K562 (cell line): ENCODE measurements around the gene IRS2. TPM values are rescaled to one million over a fixed set of nuclear protein-coding genes. Genes with fewer than 3 reads are reported as not detected.

Experiments
- ARID1B ChIP-seq: fragments of 450-650 bp; IDR thresholded peaks from 2 replicates; pipeline ENCODE4 v1.6.1; 2016; ENCODE audit warnings: antibody characterized with exemption, mild to moderate bottlenecking, inconsistent platforms
- ARNT ChIP-seq, 2 experiments: fragments of 450-650 bp; IDR thresholded peaks; 2 replicates each; pipeline ENCODE4 v1.6.1; 2016; ENCODE audit warnings: mild to moderate bottlenecking in 1 of 2
- COPS2 ChIP-seq: fragments of 450-650 bp; conservative IDR thresholded peaks from 2 replicates; pipeline ENCODE4 v1.6.1; 2016; ENCODE audit warnings: mild to moderate bottlenecking, moderate library complexity
- CREB5 ChIP-seq: fragments of 250-450 bp; sonication (Bioruptor Pico); IDR thresholded peaks from 2 replicates; pipeline ENCODE4 v1.5.0; 2020; ENCODE audit warnings: mild to moderate bottlenecking
- GABPB2 ChIP-seq: fragments of 250-450 bp; sonication (Bioruptor Pico); conservative IDR thresholded peaks from 2 replicates; pipeline ENCODE4 v1.5.1; 2021; ENCODE audit warnings: mild to moderate bottlenecking
- HBP1 ChIP-seq: fragments of 450-650 bp; formaldehyde crosslinking; IDR thresholded peaks from 2 replicates; pipeline ENCODE4 v1.4.0; 2022; ENCODE audit warnings: missing genetic modification characterization
- NFIC ChIP-seq: fragments of 450-650 bp; IDR thresholded peaks from 2 replicates; pipeline ENCODE4 v1.6.1; 2017; ENCODE audit warnings: mild to moderate bottlenecking, inconsistent platforms
- NR2C2 ChIP-seq, 2 experiments: fragments of 200-800 bp in 1 of 2; sonication (Bioruptor generic) in 1 of 2; sonication (generic) in 1 of 2; formaldehyde crosslinking in 1 of 2; IDR thresholded peaks; 2 replicates each; pipeline versions ENCODE4 v1.6.1 to v1.8.0; 2016 to 2022; ENCODE audit warnings: mild to moderate bottlenecking in 1 of 2, missing compliant biosample characterization in 1 of 2, missing genetic modification characterization in 1 of 2, missing genetic modification reagents in 1 of 2
- NRF1 ChIP-seq, 2 experiments: fragments of 450-650 bp; IDR thresholded peaks in 1 of 2; conservative IDR thresholded peaks in 1 of 2; 2 replicates each; pipeline ENCODE4 v1.6.1; 2014; ENCODE audit warnings: mild to moderate bottlenecking in 2 of 2
- NUFIP1 ChIP-seq: fragments of 450-650 bp; IDR thresholded peaks from 2 replicates; pipeline ENCODE4 v1.6.1; 2018; ENCODE audit not compliant: partially characterized antibody
- POLR2AphosphoS5 ChIP-seq: IDR thresholded peaks from 2 replicates; pipeline ENCODE4 v1.6.1; 2011; ENCODE audit warnings: mild to moderate bottlenecking, low read depth, low read length, moderate library complexity; ENCODE audit not compliant: control insufficient read depth, insufficient read depth
- RAD21 ChIP-seq, 2 experiments: fragments of 250-450 bp in 1 of 2; fragments of 450-650 bp in 1 of 2; sonication (Bioruptor Pico) in 1 of 2; formaldehyde crosslinking in 1 of 2; IDR thresholded peaks in 1 of 2; conservative IDR thresholded peaks in 1 of 2; 2 replicates each; pipeline versions ENCODE4 v1.4.0 to v1.8.0; 2020 to 2022; ENCODE audit warnings: mild to moderate bottlenecking in 2 of 2, moderate library complexity in 1 of 2
- RBBP5 ChIP-seq: fragments of 200-600 bp; sonication (generic); IDR thresholded peaks from 2 replicates; pipeline ENCODE4 v1.6.1; 2012; ENCODE audit warnings: borderline replicate concordance, mild to moderate bottlenecking, low read length, control low read depth, inconsistent platforms; ENCODE audit not compliant: insufficient read depth, poor library complexity, severe bottlenecking
- RHOXF2B ChIP-seq: fragments of 250-450 bp; sonication (Bioruptor Pico); conservative IDR thresholded peaks from 2 replicates; pipeline ENCODE4 v1.5.1; 2021
- SLC30A9 ChIP-seq: fragments of 250-450 bp; sonication (Bioruptor Pico); IDR thresholded peaks from 2 replicates; pipeline ENCODE4 v1.8.0; 2022; ENCODE audit warnings: mild to moderate bottlenecking, moderate library complexity
- SMAD1 ChIP-seq: fragments of 150-350 bp; IDR thresholded peaks from 2 replicates; pipeline ENCODE4 v1.6.1; 2014; ENCODE audit warnings: low read length, low read depth; ENCODE audit not compliant: partially characterized antibody
- TAF9B ChIP-seq: fragments of 450-650 bp; IDR thresholded peaks from 2 replicates; pipeline ENCODE4 v1.6.1; 2018; ENCODE audit warnings: mild to moderate bottlenecking; ENCODE audit not compliant: partially characterized antibody
- TEAD4 ChIP-seq, 2 experiments: sonication (generic) in 1 of 2; formaldehyde crosslinking in 1 of 2; IDR thresholded peaks; 2 replicates each; pipeline versions ENCODE4 v1.6.1 to v1.8.0; 2012 to 2022; ENCODE audit warnings: borderline replicate concordance in 1 of 2, inconsistent platforms in 1 of 2, low read length in 1 of 2, mild to moderate bottlenecking in 1 of 2, missing genetic modification reagents in 1 of 2
- THAP12 ChIP-seq: fragments of 250-450 bp; sonication (Bioruptor Pico); IDR thresholded peaks from 2 replicates; pipeline ENCODE4 v1.9.0; 2021; ENCODE audit warnings: mild to moderate bottlenecking, inconsistent platforms
- ZNF124 ChIP-seq: sonication (generic); formaldehyde crosslinking; IDR thresholded peaks from 2 replicates; pipeline ENCODE4 v1.8.1; 2022; ENCODE audit warnings: missing genetic modification reagents
- ZNF316 ChIP-seq: fragments of 450-650 bp; IDR thresholded peaks from 2 replicates; pipeline ENCODE4 v1.6.1; 2016
- ZNF41 ChIP-seq: fragments of 250-450 bp; sonication (Bioruptor Pico); conservative IDR thresholded peaks from 2 replicates; pipeline ENCODE4 v1.4.0; 2020; ENCODE audit warnings: mild to moderate bottlenecking
- ZNF444 ChIP-seq: fragments of 250-450 bp; sonication (Bioruptor Pico); IDR thresholded peaks from 2 replicates; pipeline ENCODE4 v1.4.0; 2020; ENCODE audit warnings: mild to moderate bottlenecking, moderate library complexity
- ZNF445 ChIP-seq: fragments of 250-450 bp; sonication (Bioruptor Pico); IDR thresholded peaks from 2 replicates; pipeline ENCODE4 v1.4.0; 2020; ENCODE audit warnings: low read depth, mild to moderate bottlenecking, moderate library complexity
- ZSCAN29 ChIP-seq: fragments of 450-650 bp; IDR thresholded peaks from 2 replicates; pipeline ENCODE4 v1.6.1; 2017
- polyA plus RNA-seq, 8 experiments: library from polyadenylated mRNA; depleted of rRNA in 4 of 8; stranded (reverse) in 5 of 8; unstranded in 3 of 8; fragments of >200 nt; fragmentation: Nextera tagmentation in 2 of 8; fragmentation: Illumina TruSeq in 1 of 8; extraction: Ambion mirVana in 2 of 8; extraction: Trizol in 1 of 8; gene quantifications; 2 replicates each; pipeline versions ENCODE4 v1.2.1 to v1.2.3, GENCODE V29; 2011 to 2014; ENCODE audit warnings: inconsistent platforms in 1 of 8, missing spikeins in 1 of 8
- total RNA-seq, 7 experiments: library from RNA; depleted of rRNA in 6 of 7; stranded (reverse); fragments of >200 nt in 6 of 7; fragmentation: Illumina TruSeq in 2 of 7; extraction: Trizol in 2 of 7; gene quantifications; 2 replicates each; pipeline versions ENCODE4 v1.2.1 to v1.2.3, GENCODE V29; 2011 to 2021; ENCODE audit warnings: low replicate concordance in 1 of 7

Gene IRS2
- total and polyA plus RNA-seq, 9 of the 15 experiments (the other 6 are each of a cell fraction or from before 2014, with no cell fraction given), result 0.36 to 4.6 (median 0.63) TPM

- TF ChIP-seq SMAD1 (no peak), ZNF41 (no peak), GABPB2 (CRISPR knock-in tag) (no peak), ZNF445 (CRISPR knock-in tag) (no peak), THAP12 (CRISPR knock-in tag) (no peak), ARID1B (peak; percentile 77), ZNF316 (no peak), NUFIP1 (no peak), POLR2AphosphoS5 (0 out of 2 replicates have a peak, but pooled peaks have one; percentile 30), RBBP5 (no peak), CREB5 (no peak), TAF9B (no peak), RHOXF2B (CRISPR knock-in tag) (no peak), ZNF124 (no peak), HBP1 (CRISPR knock-in tag) (no peak), TEAD4 (IDR thresholded peaks at IDR 0.05; ENCODE audit: low read length) (peak; percentile 68), TEAD4 (CRISPR knock-in tag; IDR thresholded peaks at IDR 0.05; ENCODE audit: borderline replicate concordance) (no peak), NFIC (peak; percentile 20; the same call in 1 of the 2 replicates), RAD21 (CRISPR knock-in tag; conservative IDR thresholded peaks at IDR 0.05 in 1 of 2, IDR thresholded peaks at IDR 0.05 in 1 of 2) (no peak), ZNF444 (CRISPR knock-in tag) (no peak), NR2C2 (CRISPR knock-in tag; IDR thresholded peaks at IDR 0.05) (no peak), NR2C2 (tag; IDR thresholded peaks at IDR 0.05) (no peak), ZSCAN29 (no peak), NRF1 (conservative IDR thresholded peaks at IDR 0.05 in 1 of 2, IDR thresholded peaks at IDR 0.05 in 1 of 2) (peak in 1 of 2 experiments; percentile 27; a peak in 2 of 4 replicates), SLC30A9 (no peak), ARNT (IDR thresholded peaks at IDR 0.05) (no peak), COPS2 (no peak)
Measured at GRCh38 chr13:109745702-109746101, 40.7 kb downstream of the IRS2 start (continued).
